C4-2B (cell line): ENCODE results near the gene PYHIN1.

Source experiments
- H3K27ac ChIP-seq: fragments of 450-650 bp; 2 replicates; pipeline ENCODE4 v1.5.1; 2017
- ZFX ChIP-seq: fragments of 450-650 bp; IDR thresholded peaks from 2 replicates; pipeline ENCODE4 v1.6.1; 2017
- TF ChIP-seq, protein P1 (sequence below): fragments of 450-650 bp; conservative IDR thresholded peaks from 2 replicates; pipeline ENCODE4 v1.5.1; 2017; ENCODE audit warnings: mild to moderate bottlenecking

Gene PYHIN1

DNA sequence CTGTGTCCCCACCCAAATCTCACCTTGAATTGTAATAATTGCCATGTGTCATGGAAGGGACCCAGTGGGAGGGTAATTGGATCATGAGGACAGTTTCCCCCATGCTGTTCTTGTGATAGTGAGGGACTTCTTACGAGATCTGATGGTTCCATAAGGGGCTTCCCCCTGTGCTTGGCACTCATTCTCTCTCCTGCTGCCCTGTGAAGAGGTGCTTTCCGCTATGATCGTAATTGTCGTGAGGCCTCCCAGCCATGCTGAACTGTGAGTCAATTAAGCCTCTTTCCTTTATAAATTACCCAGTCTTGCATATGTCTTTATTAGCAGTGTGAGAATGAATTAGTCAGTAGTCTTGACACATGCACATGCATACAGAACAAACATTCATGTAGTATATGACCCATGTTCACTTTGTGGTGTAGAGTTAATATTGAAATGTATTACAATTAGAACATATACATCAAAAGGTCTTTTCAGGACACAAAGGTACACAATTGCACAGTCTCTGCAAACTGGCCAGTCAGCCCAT lies 61.5 kb downstream of the PYHIN1 start:
- TF ChIP-seq, protein P1, sequence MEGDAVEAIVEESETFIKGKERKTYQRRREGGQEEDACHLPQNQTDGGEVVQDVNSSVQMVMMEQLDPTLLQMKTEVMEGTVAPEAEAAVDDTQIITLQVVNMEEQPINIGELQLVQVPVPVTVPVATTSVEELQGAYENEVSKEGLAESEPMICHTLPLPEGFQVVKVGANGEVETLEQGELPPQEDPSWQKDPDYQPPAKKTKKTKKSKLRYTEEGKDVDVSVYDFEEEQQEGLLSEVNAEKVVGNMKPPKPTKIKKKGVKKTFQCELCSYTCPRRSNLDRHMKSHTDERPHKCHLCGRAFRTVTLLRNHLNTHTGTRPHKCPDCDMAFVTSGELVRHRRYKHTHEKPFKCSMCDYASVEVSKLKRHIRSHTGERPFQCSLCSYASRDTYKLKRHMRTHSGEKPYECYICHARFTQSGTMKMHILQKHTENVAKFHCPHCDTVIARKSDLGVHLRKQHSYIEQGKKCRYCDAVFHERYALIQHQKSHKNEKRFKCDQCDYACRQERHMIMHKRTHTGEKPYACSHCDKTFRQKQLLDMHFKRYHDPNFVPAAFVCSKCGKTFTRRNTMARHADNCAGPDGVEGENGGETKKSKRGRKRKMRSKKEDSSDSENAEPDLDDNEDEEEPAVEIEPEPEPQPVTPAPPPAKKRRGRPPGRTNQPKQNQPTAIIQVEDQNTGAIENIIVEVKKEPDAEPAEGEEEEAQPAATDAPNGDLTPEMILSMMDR, result no peak
- TF ChIP-seq ZFX, result no peak

DNA sequence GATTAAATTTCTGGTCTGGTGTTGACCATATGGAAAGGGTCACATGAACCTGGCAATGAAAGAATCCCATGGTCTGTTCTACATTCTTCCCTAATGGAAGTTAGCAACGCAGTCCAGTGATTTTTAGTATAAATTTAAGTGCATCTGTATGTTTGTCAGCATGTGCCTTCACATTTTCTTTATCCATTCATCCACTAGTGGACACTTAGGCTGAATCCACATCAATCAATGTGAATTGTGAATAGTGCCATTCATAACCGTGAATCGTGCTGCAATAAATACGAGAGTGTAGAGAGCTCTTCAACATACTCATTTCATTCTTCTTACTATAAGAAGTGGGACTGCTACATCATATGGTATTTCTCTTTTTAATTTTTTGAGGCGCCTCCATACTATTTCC lies 65.6 kb downstream of the PYHIN1 start:
- no peak for TF ChIP-seq ZFX
- TF ChIP-seq, protein P1, result no peak
- H3K27ac ChIP-seq, result no peak overlapping the region

More for the DNA sequence above, 61.5 kb downstream of the PYHIN1 start:
- H3K27ac ChIP-seq, result no peak overlapping the region

DNA sequence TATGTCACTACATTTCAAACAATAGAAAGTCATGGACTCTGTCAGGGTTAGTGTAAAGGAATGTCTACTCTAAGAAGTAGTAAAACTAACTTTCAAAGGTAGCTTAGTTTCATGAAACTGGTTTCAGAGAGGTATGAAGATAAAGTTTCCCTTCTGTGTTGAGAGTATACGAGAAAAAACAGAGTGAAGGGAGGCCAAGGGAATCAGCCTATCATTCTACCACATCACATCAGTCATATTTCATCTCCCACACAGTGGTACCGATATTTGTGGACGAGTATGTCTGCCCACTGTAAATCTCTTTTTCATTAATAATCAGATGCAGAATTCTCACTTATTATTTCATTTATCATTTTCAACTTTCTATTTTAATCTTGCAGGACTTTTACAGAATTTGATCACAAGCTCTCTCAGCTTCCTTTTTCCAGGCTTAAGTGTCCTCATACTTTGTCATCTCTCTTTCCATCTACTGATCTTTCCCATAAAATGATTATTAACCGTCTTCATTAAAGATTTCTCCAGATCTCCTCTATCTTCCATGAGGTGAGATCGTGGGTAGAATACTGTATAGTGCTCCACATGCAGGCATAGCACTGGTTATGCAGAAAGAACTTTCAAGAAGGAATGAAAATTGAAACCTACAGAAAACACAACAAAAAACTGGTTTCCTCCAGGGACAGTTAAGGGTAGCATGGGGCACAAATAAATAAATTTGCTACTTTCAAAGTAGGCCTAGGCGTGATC lies 66.9 kb downstream of the PYHIN1 start:
- TF ChIP-seq, protein P1, result no peak
- TF ChIP-seq ZFX, result no peak

DNA sequence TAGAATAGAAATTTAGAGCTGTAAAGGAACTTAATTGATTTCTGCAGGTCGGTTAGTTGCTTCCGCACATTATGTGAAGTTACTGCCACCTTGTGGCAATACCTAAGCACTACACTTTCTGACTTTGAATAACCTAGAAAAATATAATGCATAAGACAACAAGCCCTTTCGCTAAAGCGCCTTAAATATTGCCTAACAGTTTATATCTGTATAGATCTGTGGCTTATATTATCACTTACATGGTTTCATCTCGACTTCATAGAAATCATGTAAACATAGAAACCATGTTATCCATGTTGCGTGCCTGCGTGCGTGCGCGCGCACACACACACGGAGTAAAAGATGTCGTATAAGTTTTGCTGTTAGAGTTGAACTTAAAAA lies 67.4 kb downstream of the PYHIN1 start:
- no peak overlapping the region for H3K27ac ChIP-seq
- TF ChIP-seq, protein P1, result peak; percentile 87
- TF ChIP-seq ZFX, result no peak

More for the DNA sequence above, 66.9 kb downstream of the PYHIN1 start:
- H3K27ac ChIP-seq, result no peak overlapping the region

DNA sequence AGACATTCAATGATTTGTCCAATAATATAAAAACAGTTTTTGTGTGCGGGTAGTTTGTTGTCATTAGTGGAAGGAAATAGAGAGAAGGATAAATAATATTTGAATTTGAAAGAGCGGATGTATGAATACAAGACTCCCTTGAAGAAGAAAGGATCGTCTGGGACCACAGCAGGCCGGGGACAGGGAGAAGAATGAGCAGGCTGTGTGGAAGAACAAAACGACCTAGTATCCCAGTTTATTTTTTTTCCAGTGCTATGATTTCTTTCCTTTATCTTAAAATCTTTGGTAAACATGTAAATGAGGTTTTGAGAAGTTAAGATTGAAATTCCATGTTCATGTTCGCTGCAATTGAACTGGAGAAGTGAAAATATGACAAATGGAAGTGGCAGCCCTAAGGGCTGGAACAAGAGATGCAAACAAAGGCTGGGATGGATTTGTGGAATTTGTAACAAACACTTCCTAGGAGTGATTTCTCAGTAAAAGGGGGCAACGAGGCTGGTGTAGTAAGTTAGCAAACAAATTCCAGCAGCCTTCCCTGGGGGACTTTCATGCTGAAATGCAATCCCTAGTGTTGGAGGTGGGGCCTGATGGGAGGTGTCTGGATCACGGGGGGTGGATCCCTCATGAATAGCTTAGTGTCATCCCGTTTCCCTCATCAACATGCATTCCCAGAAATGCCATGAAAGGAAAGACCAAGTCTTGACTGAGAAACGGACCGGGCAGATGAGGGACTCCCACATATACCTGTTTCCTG lies 68.1 kb downstream of the PYHIN1 start:
- TF ChIP-seq, protein P1, result no peak
- TF ChIP-seq ZFX, result no peak
- no peak overlapping the region for H3K27ac ChIP-seq

DNA sequence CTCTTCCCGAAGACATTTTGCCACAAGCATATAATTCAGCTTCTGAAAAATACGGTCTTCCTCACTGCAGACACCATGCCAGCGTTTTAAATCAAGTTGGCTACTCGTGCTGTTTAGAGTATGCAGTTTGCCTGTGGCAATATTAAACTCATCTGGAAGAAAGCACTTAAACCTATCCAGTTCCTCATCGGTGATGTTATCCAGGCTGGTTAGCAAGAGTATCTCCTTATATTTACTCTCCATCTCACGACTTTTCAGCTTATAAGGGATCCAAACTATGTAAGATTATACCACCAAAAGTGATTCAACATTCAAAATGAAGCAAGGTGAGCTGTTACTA lies 68.7 kb downstream of the PYHIN1 start:
- no peak overlapping the region for H3K27ac ChIP-seq
- TF ChIP-seq ZFX, result no peak
- TF ChIP-seq, protein P1, result no peak

DNA sequence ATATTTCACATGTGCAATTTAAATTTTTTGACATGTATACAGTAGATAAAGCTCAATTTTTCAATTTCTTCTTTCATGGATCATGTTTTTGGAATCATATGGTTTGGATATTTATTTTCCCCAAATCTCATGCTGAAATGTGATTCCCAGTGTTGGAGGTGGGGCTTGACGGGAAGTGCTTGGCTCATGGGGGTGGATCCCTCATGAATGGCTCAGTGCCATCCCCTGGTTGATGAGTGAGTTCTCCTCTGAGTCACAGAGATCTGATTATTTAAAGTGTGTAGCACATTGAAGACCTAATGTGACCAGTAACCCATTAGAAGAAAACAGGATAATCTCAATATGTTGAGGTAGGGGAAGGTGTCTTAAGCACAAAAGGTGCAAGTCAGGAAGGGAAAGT lies 69.3 kb downstream of the PYHIN1 start:
- no peak overlapping the region for H3K27ac ChIP-seq
- TF ChIP-seq, protein P1, result no peak
- no peak for TF ChIP-seq ZFX
